ENCODE results near the gene SBK1. TPM values are rescaled to one million over a fixed set of nuclear protein-coding genes. Genes with fewer than 3 reads are reported as not detected.

The SBK1 gene
- total RNA-seq, 2 donors from 2014 or later, result 0.47 to 0.52 TPM

GRCh38 chr16:28297308-28297707 lies 5.0 kb downstream of the SBK1 start:
- Histone ChIP-seq H3K9me3 (no peaks in the 10 kb centered on the region), H3K4me3 (no peak overlapping the region), H3K36me3 (no peaks in the 10 kb centered on the region), H3K4me1 (peaks cover 0 to 20% of the 10 kb centered on the region in 2 donors), H3K27me3 (no peaks in the 10 kb centered on the region), H3K27ac (no peak overlapping the region)
- no peak for TF ChIP-seq CTCF (IDR thresholded peaks at IDR 0.05)
- DNase-seq (ENCODE audit: low spot score), result no peak

- Histone ChIP-seq H3K27me3 (no peaks in the 10 kb centered on the region), H3K4me1 (peaks cover 0 to 15% of the 10 kb centered on the region in 2 donors), H3K4me3 (no peak overlapping the region), H3K9me3 (no peaks in the 10 kb centered on the region), H3K27ac (no peak overlapping the region), H3K36me3 (no peaks in the 10 kb centered on the region)
- DNase-seq (ENCODE audit: low spot score), result no peak
- no peak for TF ChIP-seq CTCF (IDR thresholded peaks at IDR 0.05)
Observed at GRCh38 chr16:28297784-28298510, 5.6 kb downstream of the SBK1 start.

- Histone ChIP-seq H3K4me1 (peaks cover 0 to 9% of the 10 kb centered on the region in 2 donors), H3K36me3 (no peaks in the 10 kb centered on the region)
- no peak for DNase-seq (ENCODE audit: low spot score)
Observed at GRCh38 chr16:28298511-28298878, 6.2 kb downstream of the SBK1 start.

GRCh38 chr16:28300327-28300726 lies 8.0 kb downstream of the SBK1 start:
- H3K27me3 ChIP-seq, result no peaks in the 10 kb centered on the region
- peaks cover 0 to 7% of the 10 kb centered on the region in 2 donors for H3K4me1 ChIP-seq
- no peak for DNase-seq (ENCODE audit: low spot score)
- H3K27ac ChIP-seq, result no peak overlapping the region
- no peak for TF ChIP-seq CTCF (IDR thresholded peaks at IDR 0.05)
- H3K36me3 ChIP-seq, result no peaks in the 10 kb centered on the region
- no peaks in the 10 kb centered on the region for H3K9me3 ChIP-seq
- no peak overlapping the region for H3K4me3 ChIP-seq

More at GRCh38 chr16:28298511-28298878, 6.2 kb downstream of the SBK1 start:
- no peaks in the 10 kb centered on the region for H3K9me3 ChIP-seq
- no peak overlapping the region for H3K4me3 ChIP-seq
- H3K27me3 ChIP-seq, result no peaks in the 10 kb centered on the region
- no peak overlapping the region for H3K27ac ChIP-seq
- no peak for TF ChIP-seq CTCF (IDR thresholded peaks at IDR 0.05)

- no peak for DNase-seq (ENCODE audit: low spot score)
- TF ChIP-seq CTCF (IDR thresholded peaks at IDR 0.05), result no peak
Observed at GRCh38 chr16:28301154-28301553, 8.8 kb downstream of the SBK1 start.

GRCh38 chr16:28301620-28302019 lies 9.3 kb downstream of the SBK1 start:
- Histone ChIP-seq H3K36me3 (no peaks in the 10 kb centered on the region), H3K27ac (no peak overlapping the region), H3K27me3 (no peaks in the 10 kb centered on the region), H3K4me3 (no peak overlapping the region), H3K4me1 (peaks cover 0 to 7% of the 10 kb centered on the region in 2 donors), H3K9me3 (no peaks in the 10 kb centered on the region)
- TF ChIP-seq CTCF (IDR thresholded peaks at IDR 0.05), result no peak
- DNase-seq (ENCODE audit: low spot score), result no peak

More at GRCh38 chr16:28301154-28301553, 8.8 kb downstream of the SBK1 start:
- Histone ChIP-seq H3K4me3 (no peak overlapping the region), H3K9me3 (no peaks in the 10 kb centered on the region), H3K27me3 (no peaks in the 10 kb centered on the region), H3K27ac (no peak overlapping the region), H3K4me1 (peaks cover 0 to 7% of the 10 kb centered on the region in 2 donors), H3K36me3 (no peaks in the 10 kb centered on the region)

Measured in right atrium auricular region (tissue), 2 donors.